ENCODE results near the gene PRSS38. TPM values are rescaled to one million over a fixed set of nuclear protein-coding genes. Genes with fewer than 3 reads are reported as not detected.

Gene PRSS38
- total RNA-seq, 1 experiment from 2014 or later = not detected

DNA sequence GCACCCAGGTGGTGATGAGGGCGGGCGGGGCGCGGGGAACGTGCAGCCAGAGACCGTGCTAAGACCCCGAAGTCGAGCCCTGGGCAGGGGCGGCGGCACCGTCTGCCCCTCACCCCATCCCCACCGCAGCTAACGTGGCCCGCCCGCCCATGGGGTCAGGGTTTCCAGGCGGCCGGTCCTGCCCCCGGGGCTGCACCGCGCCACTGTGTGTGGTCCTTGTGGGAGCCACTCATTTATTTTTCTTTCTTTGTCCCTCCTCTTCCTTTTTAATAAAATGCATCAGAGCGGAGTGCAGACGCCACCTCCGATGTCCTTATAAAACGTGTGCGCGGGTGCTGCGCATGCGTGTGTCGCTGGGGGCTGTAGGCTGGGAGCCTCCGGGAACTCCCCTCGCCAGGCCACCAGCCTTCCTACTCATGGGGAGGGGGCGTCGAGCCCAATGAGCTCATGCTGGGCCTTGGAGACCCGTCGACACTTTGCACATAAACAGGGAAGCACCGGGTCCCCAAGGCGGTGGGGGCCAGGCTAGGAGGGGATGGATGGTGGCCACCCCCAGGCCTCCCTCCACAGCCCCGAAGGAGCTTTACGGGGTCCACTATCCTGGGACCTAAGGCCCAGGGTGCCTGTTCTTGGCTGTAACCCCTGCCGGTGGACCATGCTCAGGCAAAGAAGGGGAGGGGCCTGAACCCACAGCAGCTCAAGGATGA is 72.4 kb downstream of the PRSS38 start:
- in situ Hi-C loops (cut with HindIII; ENCODE audit: low pct_unique_long_range_greater_than_20kb, low sequenced_read_pairs) = no loop called here
- DNase-seq (ENCODE audit: low read depth, low spot score) = no peak

DNA sequence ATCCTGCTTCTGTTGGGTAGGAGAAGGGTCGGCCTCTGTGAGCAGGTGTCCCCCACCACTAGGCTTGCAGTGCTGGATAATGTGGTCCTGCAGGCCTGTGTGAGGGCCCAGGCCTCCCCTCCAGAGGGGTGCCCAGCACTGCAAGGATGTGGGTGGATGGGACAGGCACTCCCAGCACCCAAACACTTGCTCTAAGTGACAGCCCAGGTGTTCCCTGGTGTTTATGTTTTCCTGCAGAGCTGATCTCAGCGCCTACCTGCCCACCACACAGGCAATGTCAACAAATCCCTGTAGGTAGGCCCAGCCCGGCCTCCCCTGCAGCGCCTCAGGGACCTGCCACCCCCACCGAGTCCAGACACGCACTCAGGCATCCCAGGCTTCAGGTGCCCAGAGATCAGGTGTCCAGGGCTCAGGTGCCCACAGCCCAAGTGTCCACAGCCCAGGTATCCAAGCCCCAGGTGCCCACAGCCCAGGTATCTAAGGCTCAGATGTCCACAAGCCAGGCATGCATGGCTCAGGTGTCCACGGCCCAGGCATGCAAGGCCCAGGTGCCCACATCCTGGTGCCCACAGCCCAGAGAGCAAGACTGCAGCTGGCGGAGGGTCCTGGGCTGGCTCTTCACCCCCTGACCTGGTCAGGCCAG is 73.0 kb downstream of the PRSS38 start:
- DNase-seq (ENCODE audit: low read depth, low spot score) = no peak
- in situ Hi-C loops (cut with HindIII; ENCODE audit: low pct_unique_long_range_greater_than_20kb, low sequenced_read_pairs) = no loop called here

DNA sequence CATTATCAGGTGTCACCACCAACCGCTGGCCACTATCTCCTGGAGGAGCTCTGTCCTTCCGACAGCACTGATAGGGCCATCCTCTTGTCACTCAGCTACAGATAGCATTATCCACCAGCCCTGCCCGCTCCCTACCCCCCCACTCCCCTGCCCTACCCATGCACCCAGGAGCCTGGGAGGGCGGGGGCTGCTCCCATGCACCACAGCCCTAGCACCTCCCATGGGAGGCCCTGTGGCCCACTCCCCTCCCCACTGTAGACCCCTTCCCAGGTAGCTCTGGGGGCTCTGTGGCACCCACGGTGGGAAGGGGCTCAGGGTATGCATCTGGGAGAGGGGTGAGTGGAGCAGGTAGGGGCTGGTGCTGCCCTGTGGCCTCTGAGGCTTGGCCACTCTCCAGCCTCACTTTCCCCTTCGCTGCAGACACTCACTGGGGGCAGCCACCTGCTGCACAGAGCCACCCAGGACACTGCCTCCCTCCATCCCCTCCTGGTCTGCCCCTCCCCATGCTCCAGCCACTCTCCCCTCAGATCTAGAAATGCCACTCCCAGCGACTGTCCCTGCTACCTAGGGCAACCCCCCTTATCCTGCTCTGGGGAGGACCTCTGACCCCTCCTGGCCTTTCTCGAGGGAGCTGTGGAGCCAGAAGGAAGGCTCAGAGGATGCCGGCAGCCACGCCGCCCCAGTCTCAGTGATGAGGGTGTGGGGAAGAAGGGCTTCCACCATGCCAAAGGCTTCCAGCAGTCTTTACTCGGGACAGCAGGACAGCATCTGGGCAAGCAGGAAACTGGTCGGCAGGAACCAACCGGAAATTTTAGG is 73.8 kb downstream of the PRSS38 start:
- DNase-seq (ENCODE audit: low read depth, low spot score) = no peak
- in situ Hi-C loops (cut with HindIII; ENCODE audit: low pct_unique_long_range_greater_than_20kb, low sequenced_read_pairs) = no loop called here

DNA sequence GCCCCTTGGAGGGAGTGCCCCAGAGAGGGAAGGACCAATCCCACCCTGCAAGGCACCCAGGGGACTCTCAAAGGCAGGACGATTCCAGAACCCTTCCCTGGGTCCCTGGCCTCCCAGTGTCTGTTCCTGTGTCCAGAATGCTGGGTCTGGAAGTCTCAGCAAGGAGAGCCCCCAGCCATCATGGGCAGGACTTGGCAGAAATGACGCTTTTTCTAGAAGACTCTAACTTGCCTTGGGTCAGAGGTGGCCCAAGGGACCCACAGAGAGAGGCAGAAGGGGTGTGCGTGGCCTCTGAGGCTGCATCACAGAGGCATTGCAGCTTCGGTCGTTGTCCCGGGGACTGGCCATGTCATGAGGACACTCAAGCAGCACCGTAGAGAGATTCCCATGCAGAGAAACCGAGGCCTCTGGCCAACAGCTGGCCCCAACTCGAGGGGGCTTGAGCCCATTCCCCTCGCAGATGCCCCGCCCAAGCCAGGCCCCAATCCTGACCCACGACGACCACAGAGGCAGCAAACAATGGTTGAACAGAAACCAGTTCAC is 74.5 kb downstream of the PRSS38 start:
- no peak for DNase-seq (ENCODE audit: low read depth, low spot score)

DNA sequence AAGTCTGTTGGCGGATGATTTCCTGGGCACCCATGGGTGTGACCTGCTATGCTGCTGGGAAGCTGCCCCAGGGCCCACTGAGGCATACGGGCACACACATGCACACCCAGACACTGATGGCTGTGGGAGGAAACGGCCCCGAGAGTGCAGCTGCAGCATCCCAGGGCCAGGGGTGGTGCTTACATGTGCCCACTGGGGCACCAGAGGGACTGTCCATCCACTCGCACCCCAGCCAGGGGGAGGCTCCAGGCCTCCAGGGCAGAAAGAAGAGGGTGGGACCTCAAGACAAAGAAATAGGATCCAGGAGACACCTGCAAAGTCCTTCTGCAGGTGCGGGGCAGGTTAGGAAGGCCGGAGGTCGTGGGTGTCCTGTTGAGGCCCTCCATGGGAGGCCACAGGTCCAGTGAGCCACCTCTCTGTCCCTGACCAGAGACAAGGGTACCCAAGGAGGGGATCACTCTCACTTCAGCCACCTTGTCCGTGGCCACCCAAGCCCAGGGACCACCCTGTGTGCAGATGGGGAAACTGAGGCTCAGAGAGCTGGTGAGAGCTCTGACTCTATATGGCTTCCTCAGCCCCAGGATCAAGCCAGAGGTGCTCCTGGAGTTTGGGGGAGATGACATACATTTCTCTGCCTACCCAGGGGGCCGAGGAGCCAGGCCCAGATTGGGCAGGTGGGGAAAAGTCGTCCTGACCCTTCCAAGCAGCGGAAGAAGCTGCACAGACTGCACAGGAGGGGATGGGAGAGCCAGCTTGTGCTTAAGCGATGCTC is 75.2 kb downstream of the PRSS38 start:
- in situ Hi-C loops (cut with HindIII; ENCODE audit: low pct_unique_long_range_greater_than_20kb, low sequenced_read_pairs) = no loop called here

More for the DNA sequence above, 74.5 kb downstream of the PRSS38 start:
- in situ Hi-C loops (cut with HindIII; ENCODE audit: low pct_unique_long_range_greater_than_20kb, low sequenced_read_pairs) = no loop called here

DNA sequence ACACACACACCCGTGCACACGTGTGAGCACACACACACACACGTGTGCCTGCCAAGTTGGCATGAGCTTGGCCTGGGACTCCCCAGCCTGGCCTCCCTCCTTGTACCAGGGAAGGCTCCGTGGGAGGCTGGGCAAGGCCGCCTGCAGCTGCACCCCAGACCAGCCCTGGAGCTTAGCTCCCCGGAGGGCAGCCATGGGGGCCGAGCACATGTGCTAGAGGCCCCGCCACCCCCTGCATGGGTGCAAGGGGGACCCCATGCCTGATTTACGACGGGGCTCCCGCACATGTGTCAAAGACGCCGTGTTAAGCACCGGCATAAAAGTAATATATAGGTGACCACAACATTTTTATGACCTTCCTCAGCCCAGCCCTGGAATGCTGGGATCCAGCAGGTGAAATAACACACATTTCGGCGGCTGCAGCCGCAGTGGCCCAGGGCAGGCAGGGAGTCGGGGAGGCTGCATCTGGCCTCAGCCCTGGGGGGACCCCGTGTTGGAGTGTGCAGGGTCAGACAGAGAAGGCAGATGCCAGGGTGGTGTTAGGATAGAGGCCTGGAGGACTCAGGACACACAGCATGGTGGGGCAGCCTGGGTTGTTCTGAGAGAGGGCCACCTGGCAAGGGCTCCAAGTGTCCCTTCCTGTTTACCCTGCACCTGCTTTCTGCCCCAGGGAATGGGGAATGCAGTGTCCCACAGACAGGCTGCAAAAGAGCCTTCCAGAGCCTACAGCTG is 75.9 kb downstream of the PRSS38 start:
- in situ Hi-C loops (cut with HindIII; ENCODE audit: low pct_unique_long_range_greater_than_20kb, low sequenced_read_pairs) = no loop called here
- DNase-seq (ENCODE audit: low read depth, low spot score) = no peak

More for the DNA sequence above, 75.2 kb downstream of the PRSS38 start:
- no peak for DNase-seq (ENCODE audit: low read depth, low spot score)

DNA sequence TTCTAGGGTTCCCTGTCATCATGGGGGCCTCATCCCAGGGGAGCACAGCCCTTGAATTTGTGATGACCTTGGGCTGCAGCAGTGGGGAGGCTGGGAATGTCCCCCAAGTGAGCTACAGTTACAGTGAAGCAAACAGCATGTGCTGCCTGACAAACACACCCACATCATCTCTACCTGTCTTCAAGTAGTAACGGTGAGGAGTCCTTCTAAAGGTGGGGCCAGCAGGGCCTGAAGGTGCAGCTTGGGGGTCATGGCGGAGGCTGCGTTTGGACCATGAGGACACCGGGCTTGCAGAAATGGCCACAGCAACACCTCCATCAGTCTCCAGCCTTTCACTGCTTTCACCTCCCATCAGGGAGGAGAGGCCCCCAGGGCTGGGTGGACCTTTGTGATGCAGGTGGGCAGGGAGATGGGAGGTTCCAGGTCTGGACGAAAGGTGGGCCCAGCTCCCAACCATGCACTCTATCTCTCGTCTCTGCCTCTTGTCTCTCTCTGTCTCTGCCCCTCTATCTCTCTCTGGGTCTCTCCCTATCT is 76.5 kb downstream of the PRSS38 start:
- in situ Hi-C loops (cut with HindIII; ENCODE audit: low pct_unique_long_range_greater_than_20kb, low sequenced_read_pairs) = no loop called here
- DNase-seq (ENCODE audit: low read depth, low spot score) = no peak

DNA sequence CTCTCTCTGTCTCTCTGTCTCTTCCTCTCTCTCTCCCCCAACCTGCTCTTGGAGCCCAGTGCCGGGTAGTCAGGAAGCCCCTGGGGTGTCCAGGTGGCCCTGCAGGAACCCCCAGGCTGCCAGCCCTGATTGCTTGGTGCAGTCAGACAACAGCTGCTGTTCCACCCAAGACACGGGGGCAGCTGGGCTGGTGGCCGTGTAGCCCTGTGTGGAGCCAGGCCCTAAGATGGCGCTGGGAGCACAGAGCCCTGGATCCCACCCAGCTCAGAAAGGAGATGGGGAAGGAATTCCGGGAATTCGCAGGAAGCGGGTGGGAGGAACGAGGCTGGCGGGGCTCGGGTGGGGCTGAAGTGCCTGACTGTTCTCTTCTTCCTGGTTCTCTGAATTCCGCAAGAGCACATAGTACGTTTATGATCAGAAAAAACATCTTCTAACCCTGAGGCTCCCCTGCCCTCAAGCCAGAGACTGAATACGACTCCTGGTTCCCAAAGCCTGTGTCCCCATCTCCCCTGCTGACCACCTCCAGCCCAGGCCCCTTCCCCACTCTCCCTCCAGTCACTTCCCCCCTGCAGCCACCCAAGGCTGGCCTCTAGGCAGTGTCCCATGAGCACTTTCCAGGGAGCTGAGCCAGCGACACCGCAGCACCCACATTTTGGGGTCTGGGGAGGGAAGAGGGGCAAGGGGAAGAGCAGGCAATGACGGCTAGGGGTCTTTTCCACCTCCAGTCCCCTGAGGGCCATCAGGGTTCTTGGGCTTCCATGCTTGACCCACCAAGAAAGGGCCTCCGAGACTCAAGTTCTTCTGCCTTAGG is 77.2 kb downstream of the PRSS38 start:
- in situ Hi-C loops (cut with HindIII; ENCODE audit: low pct_unique_long_range_greater_than_20kb, low sequenced_read_pairs) = no loop called here
- no peak for DNase-seq (ENCODE audit: low read depth, low spot score)

DNA sequence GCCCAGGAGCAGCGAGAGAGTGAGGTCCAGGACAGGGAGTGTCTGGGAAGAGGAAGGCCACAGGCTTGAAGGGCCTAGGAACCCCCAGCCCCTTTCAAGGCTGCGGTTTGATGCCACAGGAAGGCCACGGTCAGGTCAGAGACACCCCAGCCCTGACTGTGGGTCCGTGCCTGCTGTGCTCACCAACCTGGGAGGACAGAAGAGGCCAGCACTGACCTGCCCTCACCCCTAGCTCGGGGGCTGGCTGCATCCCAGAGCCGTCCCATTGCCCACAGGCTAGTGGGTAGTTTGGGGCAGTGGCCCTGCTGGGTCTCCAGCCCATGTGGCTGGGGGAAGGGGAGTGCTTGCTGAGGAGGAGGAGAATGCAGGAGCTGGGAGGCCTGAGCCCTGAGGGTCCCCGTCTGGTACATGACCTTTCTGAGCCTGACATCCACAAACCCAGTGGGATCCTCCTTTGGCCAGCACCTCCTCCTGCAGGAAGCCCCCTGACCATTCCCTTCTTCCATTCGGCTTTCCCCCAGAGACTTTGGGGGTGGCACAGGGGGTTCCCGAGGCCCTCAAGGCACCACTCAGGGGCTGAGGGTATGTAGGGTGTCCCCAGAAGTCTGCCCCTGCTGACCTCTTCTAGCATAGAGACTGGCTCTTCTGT is 77.9 kb downstream of the PRSS38 start:
- DNase-seq (ENCODE audit: low read depth, low spot score) = no peak
- in situ Hi-C loops (cut with HindIII; ENCODE audit: low pct_unique_long_range_greater_than_20kb, low sequenced_read_pairs) = no loop called here

DNA sequence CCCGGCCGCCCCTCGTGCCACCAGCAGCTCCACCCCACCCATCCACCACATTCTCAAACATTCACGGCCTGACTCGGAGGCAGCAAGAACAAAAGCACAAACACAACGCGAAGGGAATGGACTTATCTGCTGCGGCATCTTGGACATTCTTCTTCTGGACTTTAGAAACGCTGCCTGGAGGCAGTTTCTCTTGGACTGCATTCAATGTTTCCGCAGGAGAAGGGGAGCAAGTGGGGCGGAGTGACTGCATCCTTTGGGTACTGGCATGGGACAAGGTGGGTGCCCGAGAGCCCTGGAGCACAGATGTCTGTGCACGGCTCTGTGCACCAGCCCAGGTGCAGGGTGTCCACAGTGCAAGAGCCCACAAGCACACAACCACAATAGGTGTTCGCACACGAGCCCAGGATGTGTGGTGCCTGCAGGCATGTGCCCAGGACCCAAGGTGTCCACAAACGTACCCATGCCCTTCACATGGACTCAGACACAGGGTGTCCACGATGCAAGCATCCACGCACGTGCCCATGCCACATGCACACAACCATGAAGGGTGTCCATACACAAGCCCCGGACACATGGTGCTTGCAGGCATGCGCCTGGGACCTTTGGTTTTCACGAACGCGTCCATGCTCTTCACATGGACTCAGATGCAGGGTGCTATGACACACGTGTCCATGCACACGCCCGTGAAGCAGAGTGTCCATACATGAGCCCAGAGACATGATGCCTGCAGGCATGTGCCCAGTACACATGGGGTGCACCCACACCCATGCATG is 78.7 kb downstream of the PRSS38 start:
- DNase-seq (ENCODE audit: low read depth, low spot score) = no peak
- in situ Hi-C loops (cut with HindIII; ENCODE audit: low pct_unique_long_range_greater_than_20kb, low sequenced_read_pairs) = no loop called here

DNA sequence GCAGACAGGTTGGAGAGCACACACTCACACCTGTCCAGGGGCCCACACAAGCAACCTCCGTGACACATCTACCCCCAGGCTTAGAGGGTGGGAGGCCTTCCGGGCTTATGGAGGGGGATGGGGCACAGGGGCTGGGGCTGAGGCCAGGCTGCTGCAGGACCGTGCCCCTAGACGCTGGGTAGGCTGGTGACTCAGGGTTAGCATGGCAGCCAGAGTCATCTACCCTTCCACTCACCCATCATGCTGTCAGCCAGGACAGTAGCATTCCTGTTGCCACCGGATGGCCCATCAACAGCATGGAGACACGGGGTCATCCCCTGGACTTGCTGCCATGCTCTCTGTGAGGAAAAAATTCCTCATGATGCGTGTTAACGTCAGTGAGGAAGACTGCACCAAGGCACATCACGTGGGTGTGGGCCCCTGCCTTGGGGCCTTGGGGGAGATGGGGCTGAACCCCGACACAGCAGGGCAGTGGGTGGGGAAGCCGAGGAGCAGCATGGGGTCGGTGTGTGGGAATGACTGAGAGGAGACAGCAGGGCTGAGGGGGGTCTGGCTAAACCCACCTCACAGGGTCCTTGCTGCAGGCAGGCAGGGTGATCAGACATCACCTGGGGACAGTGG is 79.5 kb downstream of the PRSS38 start:
- in situ Hi-C loops (cut with HindIII; ENCODE audit: low pct_unique_long_range_greater_than_20kb, low sequenced_read_pairs) = no loop called here
- no peak for DNase-seq (ENCODE audit: low read depth, low spot score)
